Osteocyte (in vitro differentiated cells): ENCODE measurements around the gene RPRD2. TPM values are rescaled to one million over a fixed set of nuclear protein-coding genes. Genes with fewer than 3 reads are reported as not detected.

Experiments
- DNase-seq: peaks from one replicate; pipeline ENCODE4 v3.0.0; 2021; ENCODE audit warnings: mixed read lengths; ENCODE audit not compliant: unreplicated experiment; ENCODE audit errors: extremely low spot score
- H3K27ac Mint-ChIP-seq: one replicate; pipeline ENCODE4 v1.8.0; 2021; ENCODE audit warnings: mild to moderate bottlenecking, mixed read lengths; ENCODE audit not compliant: unreplicated experiment
- H3K27me3 Mint-ChIP-seq: one replicate; pipeline ENCODE4 v1.8.0; 2021; ENCODE audit warnings: mixed read lengths; ENCODE audit not compliant: unreplicated experiment
- H3K36me3 Mint-ChIP-seq: one replicate; pipeline ENCODE4 v1.8.0; 2021; ENCODE audit warnings: mixed read lengths; ENCODE audit not compliant: unreplicated experiment
- H3K4me1 Mint-ChIP-seq: one replicate; pipeline ENCODE4 v1.8.0; 2021; ENCODE audit warnings: mixed read lengths; ENCODE audit not compliant: unreplicated experiment
- H3K4me3 Mint-ChIP-seq: one replicate; pipeline ENCODE4 v1.8.0; 2021; ENCODE audit warnings: mild to moderate bottlenecking, moderate library complexity, mixed read lengths; ENCODE audit not compliant: unreplicated experiment
- H3K9me3 Mint-ChIP-seq: one replicate; pipeline ENCODE4 v1.8.0; 2021; ENCODE audit warnings: mixed read lengths; ENCODE audit not compliant: unreplicated experiment
- CTCF ChIP-seq: fragments of 200-600 bp; sonication (generic); IDR thresholded peaks from 2 replicates; pipeline ENCODE4 v1.5.0; 2021; ENCODE audit warnings: antibody characterized with exemption, mild to moderate bottlenecking, moderate library complexity
- total RNA-seq: library from RNA; stranded (reverse); gene quantifications from 2 replicates; pipeline ENCODE4 v1.2.1, GENCODE V29; 2021

The RPRD2 gene
- total RNA-seq, 1 donor from 2014 or later, result 29.9 TPM

GRCh38 chr1:150466964-150467363 is 103.0 kb downstream of the RPRD2 start:
- Mint-ChIP-seq H3K4me1 (no peaks in the 10 kb centered on the region), H3K27ac (no peak overlapping the region), H3K9me3 (no peaks in the 10 kb centered on the region), H3K27me3 (no peaks in the 10 kb centered on the region), H3K4me3 (no peak overlapping the region), H3K36me3 (peaks cover 32% of the 10 kb centered on the region)
- no peak for TF ChIP-seq CTCF
- no peak for DNase-seq

GRCh38 chr1:150469291-150469690 is 105.3 kb downstream of the RPRD2 start:
- H3K36me3 Mint-ChIP-seq, result peaks cover 35% of the 10 kb centered on the region
- TF ChIP-seq CTCF, result no peak
- H3K27me3 Mint-ChIP-seq, result no peaks in the 10 kb centered on the region
- H3K4me3 Mint-ChIP-seq, result no peak overlapping the region
- no peak overlapping the region for H3K27ac Mint-ChIP-seq
- no peaks in the 10 kb centered on the region for H3K4me1 Mint-ChIP-seq
- H3K9me3 Mint-ChIP-seq, result no peaks in the 10 kb centered on the region
- DNase-seq, result no peak

- no peak for TF ChIP-seq CTCF
- Mint-ChIP-seq H3K4me1 (no peaks in the 10 kb centered on the region), H3K36me3 (peaks cover 29% of the 10 kb centered on the region), H3K9me3 (no peaks in the 10 kb centered on the region), H3K4me3 (no peak overlapping the region), H3K27ac (no peak overlapping the region), H3K27me3 (no peaks in the 10 kb centered on the region)
- no peak for DNase-seq
Observed at GRCh38 chr1:150472601-150473200, 108.8 kb downstream of the RPRD2 start.

- no peak for TF ChIP-seq CTCF
Observed at GRCh38 chr1:150473659-150474058, 109.7 kb downstream of the RPRD2 start.

GRCh38 chr1:150474869-150475268 is 110.9 kb downstream of the RPRD2 start:
- no peak for DNase-seq
- Mint-ChIP-seq H3K4me1 (no peaks in the 10 kb centered on the region), H3K36me3 (peaks cover 25% of the 10 kb centered on the region), H3K4me3 (no peak overlapping the region), H3K27ac (no peak overlapping the region), H3K9me3 (no peaks in the 10 kb centered on the region), H3K27me3 (peaks cover 3% of the 10 kb centered on the region)
- TF ChIP-seq CTCF, result no peak

More at GRCh38 chr1:150473659-150474058, 109.7 kb downstream of the RPRD2 start:
- H3K27me3 Mint-ChIP-seq, result peaks cover 3% of the 10 kb centered on the region
- no peaks in the 10 kb centered on the region for H3K9me3 Mint-ChIP-seq
- no peak for DNase-seq
- no peak overlapping the region for H3K27ac Mint-ChIP-seq
- no peak overlapping the region for H3K4me3 Mint-ChIP-seq
- peaks cover 29% of the 10 kb centered on the region for H3K36me3 Mint-ChIP-seq
- H3K4me1 Mint-ChIP-seq, result no peaks in the 10 kb centered on the region
